ENCODE measurements around the gene TAOK2. TPM values are rescaled to one million over a fixed set of nuclear protein-coding genes. Genes with fewer than 3 reads are reported as not detected.
A peak's percentile ranks its signal among the peaks of the same experiment; 100 is the strongest.

The TAOK2 gene
- total RNA-seq, 1 donor from 2014 or later: 50.0 TPM

DNA sequence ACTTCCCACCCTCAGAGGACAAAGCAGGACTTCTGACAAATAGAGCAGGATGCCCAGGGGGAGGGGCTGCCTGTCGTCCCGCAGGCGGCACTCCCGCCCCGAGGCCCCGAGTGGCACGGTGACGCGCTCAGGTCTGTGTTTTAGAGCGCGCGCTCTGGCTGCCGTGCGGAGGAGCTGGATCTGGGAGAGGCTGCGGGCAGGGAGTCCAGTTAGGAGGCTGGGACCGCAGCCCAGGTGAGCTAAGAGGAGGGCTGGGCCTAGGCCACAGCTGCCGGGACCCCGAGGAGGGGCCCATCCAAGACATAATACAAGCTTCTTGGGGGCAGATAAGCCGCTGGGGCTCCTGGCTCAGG is 30.7 kb downstream of the TAOK2 start:
- Mint-ChIP-seq H3K27ac (ENCODE audit: unreplicated experiment) (no peak overlapping the region), H3K4me3 (ENCODE audit: unreplicated experiment) (no peak overlapping the region)

DNA sequence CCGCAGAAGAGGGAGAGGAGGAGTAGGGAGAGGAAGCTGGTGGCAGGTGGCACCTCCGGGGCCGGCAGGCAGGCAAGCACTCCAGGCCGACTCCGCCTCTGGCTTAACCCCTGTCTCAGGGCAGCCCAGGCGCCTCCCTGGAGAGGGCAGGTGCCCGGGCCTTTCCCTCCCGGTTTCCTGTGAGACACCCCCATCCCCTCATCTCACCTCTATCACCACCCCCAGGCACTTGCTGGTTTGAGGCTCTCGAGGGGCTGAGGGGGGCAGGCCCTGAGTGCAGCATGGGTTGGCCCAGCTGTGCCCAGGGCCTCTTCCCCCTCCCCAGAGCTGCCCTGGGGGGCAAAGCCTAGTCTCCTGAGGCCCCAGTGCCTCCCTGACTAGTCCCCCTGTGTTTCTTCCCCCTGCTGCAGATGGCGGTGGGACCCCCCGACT is 31.2 kb downstream of the TAOK2 start:
- H3K27me3 Mint-ChIP-seq (ENCODE audit: low read depth): peaks cover 4% of the 10 kb centered on the region
- no peaks in the 10 kb centered on the region for H3K4me1 Mint-ChIP-seq (ENCODE audit: low read depth)

More for the DNA sequence above, 30.7 kb downstream of the TAOK2 start:
- peaks cover 1% of the 10 kb centered on the region for H3K27me3 Mint-ChIP-seq (ENCODE audit: low read depth)
- no peak for DNase-seq (ENCODE audit: low spot score)
- H3K4me1 Mint-ChIP-seq (ENCODE audit: low read depth): no peaks in the 10 kb centered on the region
- TF ChIP-seq, protein P1, sequence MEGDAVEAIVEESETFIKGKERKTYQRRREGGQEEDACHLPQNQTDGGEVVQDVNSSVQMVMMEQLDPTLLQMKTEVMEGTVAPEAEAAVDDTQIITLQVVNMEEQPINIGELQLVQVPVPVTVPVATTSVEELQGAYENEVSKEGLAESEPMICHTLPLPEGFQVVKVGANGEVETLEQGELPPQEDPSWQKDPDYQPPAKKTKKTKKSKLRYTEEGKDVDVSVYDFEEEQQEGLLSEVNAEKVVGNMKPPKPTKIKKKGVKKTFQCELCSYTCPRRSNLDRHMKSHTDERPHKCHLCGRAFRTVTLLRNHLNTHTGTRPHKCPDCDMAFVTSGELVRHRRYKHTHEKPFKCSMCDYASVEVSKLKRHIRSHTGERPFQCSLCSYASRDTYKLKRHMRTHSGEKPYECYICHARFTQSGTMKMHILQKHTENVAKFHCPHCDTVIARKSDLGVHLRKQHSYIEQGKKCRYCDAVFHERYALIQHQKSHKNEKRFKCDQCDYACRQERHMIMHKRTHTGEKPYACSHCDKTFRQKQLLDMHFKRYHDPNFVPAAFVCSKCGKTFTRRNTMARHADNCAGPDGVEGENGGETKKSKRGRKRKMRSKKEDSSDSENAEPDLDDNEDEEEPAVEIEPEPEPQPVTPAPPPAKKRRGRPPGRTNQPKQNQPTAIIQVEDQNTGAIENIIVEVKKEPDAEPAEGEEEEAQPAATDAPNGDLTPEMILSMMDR (IDR thresholded peaks at IDR 0.05): no peak
- H3K36me3 Mint-ChIP-seq (ENCODE audit: low read depth): peaks cover 3% of the 10 kb centered on the region
- no peaks in the 10 kb centered on the region for H3K9me3 Mint-ChIP-seq (ENCODE audit: low read depth)

DNA sequence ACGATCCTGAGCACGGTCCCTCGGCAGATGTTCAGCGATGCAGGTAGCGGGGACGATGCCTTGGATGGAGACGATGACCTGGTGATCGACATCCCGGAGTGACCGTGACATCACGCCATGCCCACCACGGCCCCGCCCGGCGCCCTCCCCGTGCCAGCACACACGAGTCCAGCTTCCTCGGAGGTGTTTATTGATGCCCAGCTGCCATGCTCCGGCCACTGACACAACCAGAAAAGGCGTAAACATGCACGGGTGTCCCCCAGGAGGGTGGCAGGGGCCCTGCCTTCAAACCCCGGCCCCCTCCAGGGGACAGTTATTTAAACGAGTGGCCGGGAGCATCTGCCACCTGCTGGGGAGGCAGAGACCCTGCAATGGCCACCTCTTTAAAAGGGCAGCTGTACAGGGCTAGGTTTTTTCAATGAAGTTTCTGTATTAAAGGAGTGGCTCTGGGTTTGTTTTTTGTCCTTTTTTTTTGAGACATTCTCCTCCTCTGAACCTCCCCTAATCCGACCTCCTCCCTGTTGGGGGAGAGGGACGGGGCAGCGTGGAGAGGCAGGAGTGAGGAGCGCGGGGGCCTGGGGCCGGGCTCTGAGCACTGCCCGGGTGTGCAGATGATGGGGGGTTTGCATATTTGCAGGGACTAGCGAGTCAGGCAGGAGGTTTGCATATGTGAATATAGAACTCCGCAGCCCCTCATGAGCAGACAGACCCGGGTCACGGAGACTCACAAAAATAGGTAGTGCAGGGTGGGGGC is 31.9 kb downstream of the TAOK2 start:
- no peak for DNase-seq (ENCODE audit: low spot score)
- TF ChIP-seq, protein P1 (IDR thresholded peaks at IDR 0.05): peak; percentile 86
- H3K4me1 Mint-ChIP-seq (ENCODE audit: low read depth): peaks cover 2% of the 10 kb centered on the region

More for the DNA sequence above, 31.2 kb downstream of the TAOK2 start:
- TF ChIP-seq, protein P1 (IDR thresholded peaks at IDR 0.05): no peak
- H3K36me3 Mint-ChIP-seq (ENCODE audit: low read depth): no peaks in the 10 kb centered on the region
- no peak overlapping the region for H3K4me3 Mint-ChIP-seq (ENCODE audit: unreplicated experiment)
- no peak overlapping the region for H3K27ac Mint-ChIP-seq (ENCODE audit: unreplicated experiment)
- H3K9me3 Mint-ChIP-seq (ENCODE audit: low read depth): no peaks in the 10 kb centered on the region
- no peak for DNase-seq (ENCODE audit: low spot score)

DNA sequence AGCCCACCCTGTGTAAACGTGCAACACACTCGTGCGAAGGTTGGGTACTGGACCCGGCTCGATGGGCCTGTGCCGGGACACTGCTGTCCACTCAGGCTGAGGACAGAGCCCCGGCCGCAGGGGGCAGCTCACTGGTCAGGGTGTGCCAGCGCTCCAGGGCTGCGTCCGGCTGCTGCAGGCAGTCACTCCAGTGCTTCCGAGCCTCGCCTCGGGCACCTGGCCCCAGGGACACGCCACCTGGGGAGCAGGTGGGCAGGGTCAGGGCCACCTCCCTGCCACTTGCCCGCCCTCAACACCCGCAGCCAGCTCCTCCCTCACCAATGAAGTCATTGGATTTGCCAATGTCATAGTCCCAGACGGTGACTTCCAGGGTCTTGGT is 32.4 kb downstream of the TAOK2 start:
- Mint-ChIP-seq H3K27ac (ENCODE audit: unreplicated experiment) (no peak overlapping the region), H3K27me3 (ENCODE audit: low read depth) (peaks cover 11% of the 10 kb centered on the region), H3K4me1 (ENCODE audit: low read depth) (peaks cover 4% of the 10 kb centered on the region), H3K9me3 (ENCODE audit: low read depth) (no peaks in the 10 kb centered on the region), H3K4me3 (ENCODE audit: unreplicated experiment) (no peak overlapping the region), H3K36me3 (ENCODE audit: low read depth) (no peaks in the 10 kb centered on the region)
- DNase-seq (ENCODE audit: low spot score): peak; percentile 90
- TF ChIP-seq, protein P1 (IDR thresholded peaks at IDR 0.05): no peak

More for the DNA sequence above, 31.9 kb downstream of the TAOK2 start:
- Mint-ChIP-seq H3K4me3 (ENCODE audit: unreplicated experiment) (no peak overlapping the region), H3K27ac (ENCODE audit: unreplicated experiment) (no peak overlapping the region), H3K27me3 (ENCODE audit: low read depth) (peaks cover 10% of the 10 kb centered on the region), H3K36me3 (ENCODE audit: low read depth) (no peaks in the 10 kb centered on the region), H3K9me3 (ENCODE audit: low read depth) (no peaks in the 10 kb centered on the region)

DNA sequence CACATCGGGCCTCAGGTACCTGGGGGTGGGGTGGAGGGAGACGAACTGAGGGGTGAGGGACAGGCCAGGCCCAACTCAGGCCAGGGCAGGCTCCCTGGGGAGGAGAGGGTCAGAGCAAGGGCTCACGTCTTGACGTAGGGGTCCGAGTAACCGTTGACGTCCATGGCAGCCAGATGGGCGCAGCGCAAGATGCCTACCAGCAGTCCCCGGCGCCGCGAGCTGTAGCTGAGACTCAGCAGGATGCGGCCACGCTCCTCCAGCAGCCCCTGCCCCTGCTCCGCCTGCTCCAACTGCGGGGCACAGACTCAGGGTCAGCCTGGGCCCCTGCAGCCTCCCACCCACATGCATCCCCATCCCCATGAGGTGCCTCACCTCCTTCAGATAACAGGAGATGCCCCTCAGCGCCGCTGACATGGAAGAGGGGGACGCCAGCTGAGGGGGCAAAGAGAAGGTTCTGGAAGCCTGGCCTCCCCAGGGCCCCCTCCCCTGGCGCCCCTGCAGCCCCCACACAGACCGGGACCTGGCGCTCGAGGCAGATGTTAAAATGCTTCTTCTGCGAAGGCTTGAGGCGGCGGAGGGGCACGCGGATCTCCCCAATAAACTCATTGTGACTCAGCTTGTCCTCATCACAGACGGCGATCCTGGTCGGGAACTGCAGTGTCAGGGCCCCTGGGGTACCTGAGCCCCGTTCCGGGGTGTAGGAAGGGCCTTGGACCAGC is 33.1 kb downstream of the TAOK2 start:
- Mint-ChIP-seq H3K27me3 (ENCODE audit: low read depth) (peaks cover 11% of the 10 kb centered on the region), H3K4me3 (ENCODE audit: unreplicated experiment) (no peak overlapping the region), H3K4me1 (ENCODE audit: low read depth) (peaks cover 5% of the 10 kb centered on the region), H3K27ac (ENCODE audit: unreplicated experiment) (no peak overlapping the region), H3K9me3 (ENCODE audit: low read depth) (no peaks in the 10 kb centered on the region), H3K36me3 (ENCODE audit: low read depth) (no peaks in the 10 kb centered on the region)
- DNase-seq (ENCODE audit: low spot score): peak; percentile 93
- TF ChIP-seq, protein P1 (IDR thresholded peaks at IDR 0.05): no peak

Measured in chondrocyte (in vitro differentiated cells).